IPS-NIHi7 (cell line): ENCODE data around the gene GNA15.
A peak's percentile ranks its signal among the peaks of the same experiment; 100 is the strongest.

Experiments used
- DNase-seq: peaks from one replicate; pipeline ENCODE4 v3.0.0; 2012; ENCODE audit warnings: mixed read lengths; ENCODE audit errors: extremely low spot score

GNA15 gene

DNA sequence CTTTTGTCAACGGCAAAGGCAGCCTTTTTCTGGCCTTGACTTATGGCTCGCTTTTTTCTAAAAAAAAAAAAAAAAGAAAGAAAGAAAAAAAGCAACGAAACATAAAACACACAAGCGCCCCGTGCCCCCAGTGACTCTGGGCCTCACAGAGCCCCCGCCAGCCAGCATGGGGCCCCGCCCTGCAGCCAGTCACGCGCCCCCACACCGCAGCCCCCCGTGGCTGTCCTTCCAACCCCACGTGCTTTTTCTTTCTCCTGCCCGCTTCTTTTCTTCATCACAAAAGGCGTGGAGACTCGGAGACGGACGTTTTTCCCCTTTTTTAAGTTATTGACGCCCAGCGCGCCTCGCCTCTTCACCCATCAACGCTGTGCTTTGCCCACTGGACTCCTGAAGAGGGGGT is 14.4 kb upstream of the GNA15 start:
- DNase-seq = no peak

DNA sequence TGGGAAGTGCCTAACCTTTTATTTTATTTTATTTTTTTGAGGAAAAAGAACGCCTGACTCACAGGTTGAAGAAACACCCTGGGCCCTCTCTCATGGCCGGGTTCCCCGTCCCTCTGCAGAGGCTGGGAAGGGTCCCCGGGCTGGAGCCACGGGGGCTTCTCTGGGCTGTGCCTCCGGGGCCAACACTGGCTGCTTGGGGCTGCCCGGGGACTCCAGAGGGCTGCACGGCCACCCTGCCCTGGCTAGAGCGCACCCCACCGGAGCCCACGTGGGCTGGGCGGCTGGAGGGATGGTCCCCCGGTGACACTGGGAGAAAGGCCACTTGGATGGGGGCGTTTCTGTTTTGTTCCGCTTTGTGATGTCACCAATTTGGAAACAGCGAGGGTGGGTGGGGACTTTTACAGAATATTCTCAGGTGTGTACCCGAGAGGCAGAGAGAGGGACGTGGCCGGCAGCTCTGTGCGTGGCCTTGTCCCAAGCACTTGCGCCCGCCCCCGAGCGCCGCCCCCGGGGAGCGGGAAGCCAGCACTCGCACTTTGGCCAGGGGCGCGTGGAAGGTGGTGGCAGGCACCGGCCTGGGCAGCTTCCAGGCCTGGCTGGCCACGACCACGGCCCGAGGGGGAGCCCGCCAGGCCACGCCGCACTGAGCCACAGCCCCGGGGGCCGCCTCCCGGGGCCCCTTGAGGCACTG is 13.9 kb upstream of the GNA15 start:
- DNase-seq = no peak

DNA sequence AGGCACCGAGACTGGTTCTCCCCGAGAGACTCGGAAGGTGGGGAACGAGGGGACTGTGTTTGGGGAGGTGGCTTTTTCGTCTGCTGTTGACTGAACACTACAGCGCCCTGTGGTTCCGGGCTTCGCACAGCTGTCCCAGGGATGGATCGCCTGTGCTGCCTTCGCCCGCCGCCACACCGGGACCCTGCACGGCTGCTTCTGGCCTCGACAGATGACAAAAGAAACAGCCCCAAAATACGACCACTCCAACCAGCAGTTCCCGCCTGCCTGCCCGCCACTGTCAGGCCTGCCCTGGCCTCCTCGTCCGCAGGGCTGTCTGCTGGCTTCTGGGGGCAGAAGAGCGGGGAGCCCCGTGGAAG is 13.3 kb upstream of the GNA15 start:
- DNase-seq = no peak

DNA sequence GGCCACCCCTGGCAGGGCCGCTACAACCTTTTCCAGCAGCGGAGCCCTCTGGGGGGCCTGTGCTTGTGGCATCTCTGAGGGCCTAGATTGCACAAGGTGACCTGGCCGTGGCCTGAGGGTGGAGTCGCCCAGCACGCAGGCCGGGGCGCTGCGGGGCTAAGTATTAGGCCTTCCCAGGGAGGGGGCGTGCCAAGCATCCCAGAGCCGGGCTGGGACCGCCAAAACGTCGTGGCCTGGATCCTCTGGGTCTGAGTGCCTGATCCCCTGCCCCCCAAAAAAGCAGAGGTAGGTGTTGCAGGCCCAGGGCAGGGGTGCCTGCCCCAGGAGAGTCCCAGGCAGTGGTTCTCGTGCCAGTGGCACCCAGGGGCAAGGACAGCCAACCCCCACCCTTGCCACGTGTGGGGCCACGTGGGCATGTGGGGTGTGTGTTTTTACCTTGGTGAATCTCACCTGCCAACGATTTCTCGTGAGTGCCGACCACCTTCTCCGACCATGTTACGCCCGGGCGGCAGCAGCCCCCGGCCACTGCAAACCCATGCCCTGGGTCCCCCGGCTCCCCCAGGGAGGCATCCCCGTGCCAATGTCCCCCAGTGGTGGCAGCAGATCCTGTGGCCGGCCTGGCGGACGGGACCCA is 12.6 kb upstream of the GNA15 start:
- no peak for DNase-seq

DNA sequence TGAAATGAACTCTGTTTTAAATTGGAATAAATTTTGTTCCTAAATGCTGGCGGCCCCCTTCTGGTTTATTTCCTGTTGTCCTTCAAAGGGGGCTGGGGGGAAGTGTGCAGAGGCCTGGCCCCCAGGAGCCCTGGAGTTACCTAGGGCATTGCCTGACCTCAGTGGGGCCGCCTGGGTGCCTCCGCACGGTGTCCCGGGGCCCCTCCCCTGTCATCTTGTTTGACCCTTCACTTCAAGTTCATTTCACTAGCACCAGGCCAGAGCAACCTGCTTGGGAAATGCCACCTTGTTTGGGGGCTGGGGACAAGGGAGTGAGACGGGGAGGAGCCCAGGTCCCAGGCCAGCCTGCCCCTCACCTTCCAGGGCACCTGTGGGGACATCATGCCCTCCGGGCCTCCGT is 11.9 kb upstream of the GNA15 start:
- no peak for DNase-seq

DNA sequence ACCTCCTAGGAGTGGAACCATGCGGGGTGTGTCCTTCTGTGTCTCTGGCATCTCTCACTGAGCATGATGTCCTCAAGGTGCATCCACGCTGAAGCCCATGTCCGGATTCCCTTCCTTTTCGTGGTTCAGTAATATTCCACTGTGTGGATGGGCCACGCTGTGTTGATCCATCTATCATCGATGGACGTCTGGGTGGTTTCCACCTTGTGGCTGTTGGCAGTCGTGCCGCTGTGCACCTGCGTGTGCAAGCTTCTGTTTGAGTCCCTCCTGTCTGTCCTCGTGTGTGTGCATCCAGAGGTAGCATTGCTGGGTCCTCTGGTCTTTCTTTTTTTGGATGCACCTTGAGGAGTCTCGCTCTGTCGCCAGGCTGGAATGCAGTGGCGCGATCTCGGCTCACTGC is 11.2 kb upstream of the GNA15 start:
- no peak for DNase-seq

DNA sequence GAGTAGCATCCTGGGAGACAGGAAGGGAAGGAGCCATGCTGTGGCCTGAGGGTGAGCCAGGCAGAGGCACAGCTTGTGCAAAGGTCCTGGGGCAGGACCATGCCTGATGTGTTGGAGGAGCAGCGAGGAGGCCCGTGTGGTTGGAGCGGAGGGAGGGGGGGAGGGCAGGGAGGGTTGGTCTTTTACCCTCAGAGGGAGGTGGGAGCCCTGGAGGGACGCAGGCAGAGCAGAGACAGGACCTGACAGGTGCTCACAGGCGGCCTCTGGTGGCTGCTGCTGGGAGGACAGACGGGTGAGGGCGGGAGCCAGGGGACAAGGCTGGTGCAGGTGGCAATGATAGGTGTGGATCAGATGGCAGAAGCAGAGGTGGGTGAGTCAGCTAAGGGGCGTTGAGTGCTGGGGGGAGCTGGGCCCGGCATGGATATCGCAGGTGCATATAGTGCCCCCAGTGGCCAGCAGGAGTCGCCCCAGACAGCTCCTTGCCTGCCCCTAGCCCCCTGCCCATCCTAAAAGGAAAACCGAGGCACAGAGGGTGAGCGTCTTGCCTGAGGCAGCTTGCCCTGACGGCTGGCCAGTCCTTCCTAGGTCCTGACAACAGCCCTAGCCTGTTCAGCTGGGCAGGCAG is 9.8 kb upstream of the GNA15 start:
- DNase-seq = peak; percentile 88

DNA sequence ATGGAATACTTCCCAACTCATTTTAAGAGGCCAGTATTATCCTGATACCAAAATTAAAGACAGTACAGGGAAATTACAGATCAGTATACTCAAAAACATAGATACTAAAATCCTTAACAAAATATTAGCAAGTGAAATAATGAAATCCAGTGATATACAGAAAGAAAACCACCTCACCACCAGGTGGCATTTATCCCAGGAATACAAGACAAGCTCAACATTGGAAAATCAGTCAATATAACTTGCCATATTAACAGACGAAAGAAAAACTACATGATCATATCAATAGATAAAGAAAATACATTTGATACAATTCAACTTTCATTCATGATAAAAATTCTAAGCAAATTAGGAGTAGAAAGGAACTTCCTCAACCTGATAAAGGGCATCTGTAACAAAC is 6.7 kb upstream of the GNA15 start:
- DNase-seq = no peak

DNA sequence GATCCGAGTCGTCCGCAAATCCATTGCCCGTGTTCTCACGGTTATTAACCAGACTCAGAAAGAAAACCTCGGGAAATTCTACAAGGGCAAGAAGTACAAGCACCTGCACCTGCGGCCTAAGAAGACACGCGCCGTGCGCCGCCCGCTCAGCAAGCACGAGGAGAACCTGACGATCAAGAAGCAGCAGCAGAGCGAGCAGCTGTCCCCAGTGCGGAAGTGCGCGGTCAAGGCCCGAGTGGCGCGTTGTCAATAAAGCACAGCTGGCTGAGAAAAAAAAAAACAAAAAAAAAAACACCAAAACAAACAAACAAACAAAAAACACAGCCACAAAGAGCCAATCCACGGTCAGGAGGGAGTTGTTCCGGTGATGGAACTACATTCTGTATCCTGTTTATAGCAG is 4.7 kb upstream of the GNA15 start:
- DNase-seq = no peak

DNA sequence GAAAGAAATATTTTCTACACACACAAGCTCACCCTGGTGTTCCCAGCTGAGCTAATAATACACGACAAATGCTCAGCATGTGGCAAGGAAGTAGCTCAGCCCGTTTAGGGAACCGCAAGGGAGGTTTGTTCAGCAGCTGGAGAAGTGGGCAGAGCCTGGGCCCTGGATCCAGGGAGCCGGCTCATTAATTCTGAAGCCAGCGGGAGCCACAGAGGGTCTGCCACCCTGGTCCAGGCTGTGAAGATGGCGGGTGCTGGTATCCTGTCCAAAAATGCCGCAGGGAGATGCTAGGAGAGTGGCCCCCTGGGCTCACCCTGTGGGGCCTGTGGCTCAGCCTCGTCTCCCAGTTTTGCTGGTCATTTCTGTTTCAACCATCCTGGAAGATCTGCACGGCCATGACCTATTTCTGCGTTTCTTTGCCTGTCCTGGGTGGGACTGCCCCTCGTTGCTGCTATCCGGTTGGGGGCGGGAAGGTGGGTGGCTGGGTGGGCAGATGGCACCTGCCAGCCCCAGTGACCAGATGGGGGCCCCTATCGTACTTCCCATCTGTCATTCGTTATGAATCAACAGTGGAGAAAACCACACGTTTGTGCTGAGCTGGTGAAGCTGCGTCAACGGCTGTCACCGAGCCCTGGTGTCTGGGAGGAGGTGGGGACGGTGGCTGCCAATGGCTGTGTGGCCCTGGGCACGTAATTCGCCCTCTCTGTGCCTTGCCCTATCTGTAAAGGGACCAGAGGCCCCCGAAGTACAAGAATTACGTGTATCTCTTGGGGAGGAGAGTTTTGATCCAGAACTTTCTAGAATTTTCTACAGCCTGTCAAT is 2.7 kb upstream of the GNA15 start:
- DNase-seq = no peak

DNA sequence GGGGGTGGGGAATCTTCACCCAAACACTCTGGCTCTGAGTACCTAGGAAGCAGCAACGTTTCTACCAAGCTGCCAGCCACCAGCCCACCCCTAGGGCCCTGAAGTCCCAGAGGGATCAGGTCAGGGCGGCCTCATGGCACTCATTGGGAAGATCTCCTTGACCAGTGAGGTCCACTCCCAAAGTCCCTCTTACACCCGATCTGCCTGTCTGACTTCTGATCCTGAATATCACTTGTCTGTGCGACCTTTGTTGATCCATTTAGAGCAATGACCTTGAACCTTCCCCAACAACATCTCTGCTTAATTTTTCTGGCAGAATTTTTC is 2.1 kb upstream of the GNA15 start:
- DNase-seq = no peak

DNA sequence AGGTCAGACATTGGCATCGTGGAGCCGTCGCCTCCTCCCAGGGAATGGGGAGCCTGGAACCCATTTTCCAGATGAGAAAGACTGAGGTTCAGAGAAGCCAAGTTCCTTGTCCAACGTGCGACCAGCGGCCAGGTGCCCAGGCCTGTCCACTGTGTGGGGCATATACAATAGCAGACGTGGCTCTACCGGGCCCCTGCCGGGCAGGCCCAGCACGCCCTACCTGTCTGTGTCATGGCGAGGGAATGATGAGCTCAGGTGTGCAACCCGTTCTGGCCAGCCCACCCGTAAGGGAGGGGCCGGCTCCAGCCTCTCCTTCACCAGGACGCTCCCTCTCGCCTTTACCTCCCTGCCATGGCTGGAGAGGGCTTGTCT is 837 bp downstream of the GNA15 start:
- DNase-seq = no peak

DNA sequence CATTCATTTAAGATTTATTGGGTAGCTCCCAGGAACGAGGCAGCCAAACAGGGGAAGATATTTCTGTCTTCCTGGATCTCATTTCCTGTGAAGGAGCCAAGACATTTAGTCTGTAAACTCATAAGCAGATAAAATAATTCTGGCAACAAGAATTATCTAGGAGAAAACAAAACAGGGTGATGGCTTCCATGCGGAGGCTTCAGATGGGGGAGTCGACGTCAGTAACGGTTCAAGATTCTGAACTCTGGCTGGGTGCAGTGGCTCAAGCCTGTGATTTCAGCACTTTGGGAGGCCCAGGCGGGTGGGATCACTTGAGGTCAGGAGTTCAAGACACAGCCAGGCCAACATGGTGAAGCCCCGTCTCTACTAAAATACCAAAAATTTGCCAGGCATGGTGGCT is 1.3 kb downstream of the GNA15 start:
- no peak for DNase-seq

DNA sequence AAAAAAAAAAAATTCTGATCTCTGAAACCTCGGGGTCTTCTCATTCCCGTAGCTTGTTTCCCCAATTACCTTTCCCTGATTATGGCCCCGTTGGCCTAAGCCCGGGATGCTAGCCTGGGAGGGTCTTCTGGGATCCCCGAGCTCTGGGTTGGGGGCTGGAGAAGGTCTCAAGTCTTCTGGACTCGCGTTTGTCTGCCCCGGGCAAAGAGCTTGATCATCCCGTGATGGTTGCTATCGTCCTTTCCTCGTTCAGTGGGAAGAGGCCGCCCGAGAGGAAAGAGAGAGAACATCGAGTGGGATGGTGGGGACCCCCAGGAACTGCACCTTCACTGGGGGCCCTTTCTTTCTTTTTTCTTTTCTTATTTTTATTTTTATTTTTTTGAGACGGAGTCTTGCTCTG is 2.4 kb downstream of the GNA15 start:
- DNase-seq = no peak

DNA sequence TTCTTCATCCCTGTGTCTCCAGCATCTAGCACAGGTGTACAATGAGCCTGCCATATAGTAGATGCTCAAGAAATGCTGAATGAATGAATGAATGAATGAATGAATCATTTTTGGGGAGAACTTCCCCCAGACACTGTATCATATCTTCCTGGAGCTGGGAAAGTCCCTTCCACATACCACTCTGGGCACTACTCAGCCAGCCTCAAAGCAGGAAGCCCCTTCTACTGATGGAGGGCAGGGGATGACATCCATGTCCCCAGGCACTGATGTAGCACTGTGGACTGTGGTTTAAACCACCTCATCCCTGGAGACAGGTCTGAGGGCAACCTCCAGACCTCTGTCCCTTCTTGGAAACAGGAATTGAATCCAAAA is 4.8 kb downstream of the GNA15 start:
- DNase-seq = no peak

DNA sequence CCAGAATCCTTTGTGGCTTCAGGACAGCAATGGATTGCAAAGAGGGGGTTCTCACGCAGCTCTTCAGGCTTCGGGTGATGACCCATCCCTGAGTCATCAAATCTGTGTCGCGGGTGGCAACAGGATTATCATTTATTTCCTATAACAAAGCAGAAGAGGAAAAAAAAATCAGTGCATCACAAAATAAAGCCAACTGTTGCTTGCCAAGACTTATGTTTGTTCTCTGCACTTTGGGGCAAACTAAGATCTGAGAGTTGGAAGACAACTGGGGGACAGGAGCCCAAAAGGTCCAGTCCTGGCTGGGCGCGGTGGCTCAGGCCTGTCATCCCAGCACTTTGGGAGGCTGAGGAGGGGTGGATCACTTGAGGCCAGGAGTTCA is 6.4 kb downstream of the GNA15 start:
- no peak for DNase-seq

DNA sequence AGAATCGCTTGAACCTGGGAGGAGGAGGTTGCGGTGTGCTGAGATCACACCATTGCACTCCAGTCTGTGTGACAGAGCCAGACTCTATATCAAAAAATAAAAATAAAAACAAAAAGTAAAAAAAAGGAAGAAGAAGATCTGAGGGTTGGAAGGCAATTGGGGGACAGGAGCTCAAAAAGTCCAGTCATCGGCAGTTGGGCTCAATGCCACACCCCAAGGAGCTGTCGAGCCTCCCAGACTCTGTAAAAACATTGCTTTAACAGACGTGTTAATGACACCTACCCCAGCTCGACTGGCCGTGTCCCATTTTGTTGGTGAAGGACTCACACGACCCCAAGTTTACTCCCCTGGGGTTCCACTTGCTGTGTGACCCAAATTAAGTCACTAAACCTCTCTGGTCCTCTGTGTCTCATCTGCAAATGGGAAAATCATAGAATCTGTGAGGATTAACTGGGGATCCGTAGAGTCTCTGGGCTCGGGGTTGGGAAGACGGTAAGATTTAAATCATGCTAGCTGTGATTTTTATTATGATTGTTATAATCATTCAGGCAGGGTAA is 7.0 kb downstream of the GNA15 start:
- no peak for DNase-seq

DNA sequence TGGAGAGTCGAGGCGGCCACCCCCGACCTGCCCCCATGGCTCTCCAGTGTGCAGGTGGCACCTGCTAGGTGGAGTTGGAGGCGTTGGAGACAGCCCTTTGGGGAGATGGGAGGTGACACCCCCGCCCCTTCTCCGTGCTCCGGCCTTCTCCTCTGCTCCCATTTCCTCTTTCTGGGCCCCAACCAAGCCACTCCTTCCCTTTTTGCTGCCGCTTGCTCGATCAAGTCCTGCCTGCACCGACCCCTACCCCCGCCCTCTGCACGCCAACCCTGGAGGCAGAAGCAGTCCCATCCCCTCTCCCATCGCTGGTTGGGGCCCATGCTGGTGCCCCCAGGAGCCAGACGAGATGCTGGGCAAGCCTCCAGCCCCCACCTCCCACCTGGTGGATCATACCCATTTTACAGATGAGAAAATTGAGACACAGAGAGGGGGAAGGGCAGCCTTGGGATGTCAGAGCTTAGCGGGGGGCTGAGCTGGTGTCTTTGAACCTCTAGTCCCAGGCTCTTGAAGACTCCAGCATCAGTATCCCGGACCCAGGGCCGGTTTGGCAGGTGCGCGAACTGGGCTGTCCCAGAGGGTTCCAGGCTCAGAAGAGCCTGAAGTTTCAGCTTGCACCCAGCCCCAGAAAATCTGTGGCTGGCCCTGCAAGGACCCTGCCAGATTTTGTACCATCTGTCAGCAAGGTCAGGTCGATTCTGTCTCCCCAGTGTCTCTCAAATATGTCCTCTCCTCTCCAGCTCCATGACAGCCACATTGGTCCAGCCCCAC is 10.3 kb downstream of the GNA15 start:
- no peak for DNase-seq

DNA sequence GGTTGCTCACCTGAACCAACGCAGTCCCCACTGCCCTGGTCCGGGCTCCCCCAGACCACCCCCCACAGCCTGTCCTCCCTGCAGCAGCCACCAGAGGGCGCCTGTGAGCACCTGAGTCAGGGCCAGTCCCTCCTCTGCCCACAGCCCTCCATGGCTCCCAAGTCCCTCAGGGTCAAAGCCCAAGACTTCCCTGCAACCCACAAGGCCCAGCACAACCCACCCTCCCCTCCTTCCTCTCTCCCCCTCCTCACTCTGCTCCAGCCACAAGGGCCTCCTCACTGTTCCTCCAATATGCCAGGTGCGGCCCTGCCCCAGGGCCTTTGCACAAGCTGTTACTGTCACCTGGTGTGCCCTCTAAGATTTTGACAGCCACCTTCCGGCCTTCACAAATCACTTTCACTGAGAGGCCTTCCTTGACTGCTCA is 10.9 kb downstream of the GNA15 start:
- DNase-seq = peak; percentile 67

DNA sequence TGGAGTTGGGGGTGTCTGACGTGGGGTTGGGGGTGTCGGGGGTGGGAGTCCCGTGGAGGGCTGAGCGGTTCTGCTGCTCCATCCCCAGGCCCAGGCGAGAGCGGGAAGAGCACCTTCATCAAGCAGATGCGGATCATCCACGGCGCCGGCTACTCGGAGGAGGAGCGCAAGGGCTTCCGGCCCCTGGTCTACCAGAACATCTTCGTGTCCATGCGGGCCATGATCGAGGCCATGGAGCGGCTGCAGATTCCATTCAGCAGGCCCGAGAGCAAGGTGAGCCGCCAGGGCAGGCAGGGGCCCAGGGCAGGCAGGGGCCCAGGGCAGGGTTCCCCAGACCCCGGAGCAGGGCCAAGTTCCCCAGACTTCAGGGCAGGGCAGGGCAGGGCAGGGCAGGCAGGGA is 12.7 kb downstream of the GNA15 start:
- DNase-seq = no peak

DNA sequence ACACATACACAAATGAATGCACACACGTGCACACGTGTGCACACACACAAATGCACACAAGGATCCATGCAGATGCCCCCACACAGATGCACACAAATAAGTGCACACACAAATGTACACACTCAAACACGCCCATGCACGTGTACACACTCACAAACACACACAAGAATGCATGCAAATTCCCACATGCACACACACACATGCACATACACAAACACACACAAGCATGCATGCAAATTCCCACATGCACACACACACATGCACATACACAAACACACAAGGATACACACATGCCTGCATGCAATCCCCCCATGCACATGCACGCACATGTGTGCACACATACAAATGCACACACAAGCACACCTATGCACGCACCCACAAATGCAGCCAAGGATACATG is 13.3 kb downstream of the GNA15 start:
- DNase-seq = no peak
